Keratinocyte (primary cell): ENCODE results near the gene TADA2B. TPM values are rescaled to one million over a fixed set of nuclear protein-coding genes. Genes with fewer than 3 reads are reported as not detected.

Experiments used
- DNase-seq: peaks from one replicate; pipeline ENCODE4 v3.0.0-alpha.2; 2011; ENCODE audit warnings: low read depth, missing footprints, low spot score
- FAIRE-seq: peaks from 2 replicates; lab custom pipeline; 2011; peaks lifted over from hg19 to GRCh38; lab: Jason Lieb, UNC
- H2AFZ ChIP-seq: 2 replicates; pipeline ENCODE4 v1.6.0; 2012; ENCODE audit warnings: low read length, control low read depth, inconsistent platforms; ENCODE audit not compliant: control insufficient read depth
- H3K27ac ChIP-seq: 2 replicates; pipeline ENCODE4 v1.5.1; 2011; ENCODE audit warnings: low read length; ENCODE audit not compliant: control insufficient read depth, insufficient read depth
- H3K27me3 ChIP-seq: 3 replicates; pipeline ENCODE4 v1.6.0; 2011; ENCODE audit warnings: low read length; ENCODE audit not compliant: control insufficient read depth, insufficient read depth; ENCODE audit errors: extremely low read depth
- H3K36me3 ChIP-seq, 2 experiments: 2 replicates in 1 of 2; 3 replicates in 1 of 2; pipeline ENCODE4 v1.5.1; 2011; ENCODE audit warnings: low read length in 2 of 2, mild to moderate bottlenecking in 1 of 2; ENCODE audit not compliant: control insufficient read depth in 2 of 2, insufficient read depth in 2 of 2; ENCODE audit errors: extremely low read depth in 1 of 2
- H3K4me1 ChIP-seq: 3 replicates; pipeline ENCODE4 v1.5.1; 2011; ENCODE audit warnings: low read length; ENCODE audit not compliant: control insufficient read depth, insufficient read depth; ENCODE audit errors: extremely low read depth
- H3K4me2 ChIP-seq: 3 replicates; pipeline ENCODE4 v1.6.0; 2011; ENCODE audit warnings: low read depth, low read length; ENCODE audit not compliant: control insufficient read depth, insufficient read depth; ENCODE audit errors: extremely low read depth
- H3K4me3 ChIP-seq, 3 experiments: fragments of 200-600 bp in 1 of 3; sonication (generic) in 1 of 3; 2 replicates in 2 of 3; 3 replicates in 1 of 3; pipeline ENCODE4 v1.5.1; 2011 to 2016; ENCODE audit warnings: low read length in 3 of 3, mild to moderate bottlenecking in 3 of 3, control low read depth in 2 of 3, inconsistent platforms in 1 of 3, low read depth in 1 of 3, mixed read lengths in 1 of 3, mixed run types in 1 of 3, moderate library complexity in 1 of 3; ENCODE audit not compliant: control insufficient read depth in 2 of 3, insufficient read depth in 2 of 3; ENCODE audit errors: extremely low read depth in 1 of 3
- H3K79me2 ChIP-seq: 2 replicates; pipeline ENCODE4 v1.6.0; 2012; ENCODE audit warnings: low read length; ENCODE audit not compliant: control insufficient read depth, insufficient read depth
- H3K9ac ChIP-seq: 3 replicates; pipeline ENCODE4 v1.6.0; 2011; ENCODE audit warnings: low read length; ENCODE audit not compliant: control insufficient read depth, insufficient read depth; ENCODE audit errors: extremely low read depth
- H3K9me1 ChIP-seq: 3 replicates; pipeline ENCODE4 v1.6.0; 2011; ENCODE audit warnings: low read length; ENCODE audit not compliant: control insufficient read depth, insufficient read depth; ENCODE audit errors: extremely low read depth
- H3K9me3 ChIP-seq: 2 replicates; pipeline ENCODE4 v1.5.1; 2012; ENCODE audit warnings: low read depth, low read length; ENCODE audit not compliant: control insufficient read depth
- H4K20me1 ChIP-seq: 3 replicates; pipeline ENCODE4 v1.6.0; 2011; ENCODE audit warnings: low read length; ENCODE audit not compliant: control insufficient read depth, insufficient read depth; ENCODE audit errors: extremely low read depth
- EZH2 ChIP-seq: IDR thresholded peaks from one replicate; pipeline ENCODE4 v1.6.1; 2012; ENCODE audit warnings: inconsistent platforms, mild to moderate bottlenecking, low read length, moderate library complexity
- dilution Hi-C: fragments of 300-500 bp; cut with MboI; formaldehyde crosslinking; loops from one replicate; pipeline ENCODE4 v1.7.0; 2020; ENCODE audit warnings: low sequenced_read_pairs; ENCODE audit not compliant: extremely low pct_ligation_motif_present
- polyA plus RNA-seq, 5 experiments: library from polyadenylated mRNA; depleted of rRNA in 3 of 5; stranded (reverse) in 3 of 5; stranded (forward) in 1 of 5; unstranded in 1 of 5; fragments of >200 nt; gene quantifications; 1 replicate in 1 of 5; 2 replicates in 3 of 5; 3 replicates in 1 of 5; pipeline versions ENCODE4 v1.2.1 to v1.2.3, GENCODE V29; 2011 to 2012; ENCODE audit warnings: missing spikeins in 2 of 5, low read depth in 1 of 5, low replicate concordance in 1 of 5
- TF ChIP-seq, protein P1 (sequence below), 3 experiments: IDR thresholded peaks in 1 of 3; conservative IDR thresholded peaks in 1 of 3; optimal IDR thresholded peaks in 1 of 3; 2 replicates in 2 of 3; 3 replicates in 1 of 3; pipeline versions ENCODE3 to v1.5.1; 2011; ENCODE audit warnings: low read length in 3 of 3, mild to moderate bottlenecking in 3 of 3, moderate library complexity in 2 of 3, control low read depth in 1 of 3, inconsistent platforms in 1 of 3; ENCODE audit not compliant: insufficient read depth in 2 of 3; ENCODE audit errors: extremely low read depth in 1 of 3

Gene TADA2B
- polyA plus RNA-seq, 1 donor (not counting 4 experiments of a cell fraction or from before 2014, with no cell fraction given) = 5.3 TPM

DNA sequence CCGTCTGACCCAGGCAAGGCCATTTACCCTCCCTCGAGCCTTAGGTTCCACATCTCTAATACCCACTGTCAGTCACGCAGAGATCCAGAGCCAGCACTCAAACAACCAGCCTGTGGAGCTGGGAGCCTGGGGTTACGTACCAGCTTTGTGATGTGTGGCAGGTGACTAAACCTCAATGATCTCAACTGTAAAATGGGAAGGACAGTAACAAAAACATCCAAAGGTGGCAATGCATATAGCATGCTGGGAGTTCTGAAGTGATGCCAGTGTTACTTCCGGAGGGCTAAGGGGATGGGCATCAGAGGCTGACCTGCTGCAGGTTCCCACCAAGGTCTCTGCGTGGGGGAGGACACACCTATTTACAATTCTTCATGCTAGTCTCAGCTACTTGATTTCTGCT lies 18.6 kb downstream of the TADA2B start:
- no peak for DNase-seq
- H3K9me3 ChIP-seq = no peaks in the 10 kb centered on the region
- no peak overlapping the region for H3K27ac ChIP-seq
- no peak for TF ChIP-seq EZH2
- TF ChIP-seq, protein P1, sequence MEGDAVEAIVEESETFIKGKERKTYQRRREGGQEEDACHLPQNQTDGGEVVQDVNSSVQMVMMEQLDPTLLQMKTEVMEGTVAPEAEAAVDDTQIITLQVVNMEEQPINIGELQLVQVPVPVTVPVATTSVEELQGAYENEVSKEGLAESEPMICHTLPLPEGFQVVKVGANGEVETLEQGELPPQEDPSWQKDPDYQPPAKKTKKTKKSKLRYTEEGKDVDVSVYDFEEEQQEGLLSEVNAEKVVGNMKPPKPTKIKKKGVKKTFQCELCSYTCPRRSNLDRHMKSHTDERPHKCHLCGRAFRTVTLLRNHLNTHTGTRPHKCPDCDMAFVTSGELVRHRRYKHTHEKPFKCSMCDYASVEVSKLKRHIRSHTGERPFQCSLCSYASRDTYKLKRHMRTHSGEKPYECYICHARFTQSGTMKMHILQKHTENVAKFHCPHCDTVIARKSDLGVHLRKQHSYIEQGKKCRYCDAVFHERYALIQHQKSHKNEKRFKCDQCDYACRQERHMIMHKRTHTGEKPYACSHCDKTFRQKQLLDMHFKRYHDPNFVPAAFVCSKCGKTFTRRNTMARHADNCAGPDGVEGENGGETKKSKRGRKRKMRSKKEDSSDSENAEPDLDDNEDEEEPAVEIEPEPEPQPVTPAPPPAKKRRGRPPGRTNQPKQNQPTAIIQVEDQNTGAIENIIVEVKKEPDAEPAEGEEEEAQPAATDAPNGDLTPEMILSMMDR (optimal IDR thresholded peaks at IDR 0.05 in 1 of 3, IDR thresholded peaks at IDR 0.05 in 1 of 3, conservative IDR thresholded peaks at IDR 0.05 in 1 of 3; ENCODE audit: extremely low read depth in 1 of 3, insufficient read depth in 2 of 3, low read length in 3 of 3) = no peak
- peaks cover 39% of the 10 kb centered on the region for H3K79me2 ChIP-seq
- H3K4me3 ChIP-seq = no peak overlapping the region
- peaks cover 32 to 41% of the 10 kb centered on the region in 2 experiments for H3K36me3 ChIP-seq
- no peak overlapping the region for H3K4me2 ChIP-seq
- peaks cover 8% of the 10 kb centered on the region for H3K4me1 ChIP-seq
- peaks cover 14% of the 10 kb centered on the region for H4K20me1 ChIP-seq
- dilution Hi-C loops = no loop called here
- no peak overlapping the region for H2AFZ ChIP-seq
- H3K9me1 ChIP-seq = no peaks in the 10 kb centered on the region
- no peak overlapping the region for H3K9ac ChIP-seq
- FAIRE-seq = peak; percentile 43
- no peaks in the 10 kb centered on the region for H3K27me3 ChIP-seq

DNA sequence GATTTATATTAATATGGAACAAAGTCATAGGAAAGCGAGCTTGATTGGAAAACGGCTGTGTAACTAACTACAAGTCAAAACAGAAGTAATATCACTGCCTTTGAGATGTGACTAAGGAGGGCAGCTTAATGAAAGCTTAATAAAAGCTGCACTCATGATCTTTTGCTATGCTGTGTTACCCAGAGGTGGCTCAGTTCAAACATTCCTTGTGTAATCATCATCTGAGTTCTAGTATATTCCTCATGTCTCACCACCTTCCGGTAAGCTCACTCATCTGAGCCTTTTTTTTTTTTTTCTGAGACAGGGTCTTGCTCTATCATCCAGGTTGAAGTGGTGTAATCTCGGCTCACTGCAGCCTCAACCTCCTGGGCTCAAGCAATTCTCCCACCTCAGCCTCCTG lies 19.6 kb downstream of the TADA2B start:
- Histone ChIP-seq H3K27me3 (no peaks in the 10 kb centered on the region), H2AFZ (no peak overlapping the region), H3K9me3 (no peaks in the 10 kb centered on the region), H3K36me3 (peaks cover 32 to 41% of the 10 kb centered on the region in 2 experiments), H3K9ac (no peak overlapping the region), H3K9me1 (no peaks in the 10 kb centered on the region), H4K20me1 (peaks cover 14% of the 10 kb centered on the region), H3K4me3 (no peak overlapping the region), H3K4me2 (no peak overlapping the region), H3K27ac (no peak overlapping the region), H3K79me2 (peaks cover 49% of the 10 kb centered on the region), H3K4me1 (peaks cover 8% of the 10 kb centered on the region)
- TF ChIP-seq, protein P1 (optimal IDR thresholded peaks at IDR 0.05 in 1 of 3, IDR thresholded peaks at IDR 0.05 in 1 of 3, conservative IDR thresholded peaks at IDR 0.05 in 1 of 3; ENCODE audit: extremely low read depth in 1 of 3, insufficient read depth in 2 of 3, low read length in 3 of 3) = no peak
- no peak for TF ChIP-seq EZH2
- dilution Hi-C loops = no loop called here
- no peak for FAIRE-seq
- no peak for DNase-seq
